RWPE1 (cell line): ENCODE data around the gene THBS2.

ENCODE experiments used
- CTCF ChIA-PET: fragments of 350-600 bp; sonication (Branson Sonifier 250); formaldehyde crosslinking; extraction: SDS; loops from one replicate; lab custom pipeline; 2021; lab: Yijun Ruan, JAX
- POLR2A ChIA-PET: fragments of 400-600 bp; formaldehyde crosslinking; extraction: SDS; loops from one replicate; lab custom pipeline; 2020; ENCODE audit warnings: antibody characterized with exemption; ENCODE audit not compliant: low non-redundant PET; lab: Yijun Ruan, JAX
- DNase-seq: peaks from one replicate; pipeline ENCODE4 v3.0.0; 2012; ENCODE audit warnings: low spot score
- H3K27ac ChIP-seq: fragments of 450-650 bp; 2 replicates; pipeline ENCODE4 v1.5.1; 2017
- TF ChIP-seq, protein P1 (sequence below): fragments of 450-650 bp; conservative IDR thresholded peaks from 2 replicates; pipeline ENCODE4 v1.5.1; 2017; ENCODE audit warnings: low read depth, mild to moderate bottlenecking

Gene THBS2

DNA sequence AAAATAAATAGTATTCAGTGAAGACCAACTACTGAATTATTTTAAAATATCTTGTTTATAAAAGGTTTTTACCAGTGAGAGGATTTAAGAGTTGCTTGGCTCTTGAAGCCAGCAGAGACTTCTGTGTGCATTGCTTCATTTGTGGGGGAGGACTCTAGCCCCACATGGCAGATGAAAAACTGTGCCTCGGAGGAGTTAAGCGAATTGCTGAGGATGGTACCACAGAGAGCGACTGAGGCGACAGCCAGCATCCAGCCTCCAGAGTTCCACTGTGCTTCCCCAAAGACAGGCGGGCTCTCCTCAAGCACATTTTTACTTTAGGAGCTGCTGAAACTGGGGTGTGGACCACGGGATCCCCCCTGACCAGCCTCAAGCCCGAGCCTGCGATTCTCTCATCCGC, 80.7 kb downstream of the THBS2 start:
- POLR2A ChIA-PET, result no interaction called here

DNA sequence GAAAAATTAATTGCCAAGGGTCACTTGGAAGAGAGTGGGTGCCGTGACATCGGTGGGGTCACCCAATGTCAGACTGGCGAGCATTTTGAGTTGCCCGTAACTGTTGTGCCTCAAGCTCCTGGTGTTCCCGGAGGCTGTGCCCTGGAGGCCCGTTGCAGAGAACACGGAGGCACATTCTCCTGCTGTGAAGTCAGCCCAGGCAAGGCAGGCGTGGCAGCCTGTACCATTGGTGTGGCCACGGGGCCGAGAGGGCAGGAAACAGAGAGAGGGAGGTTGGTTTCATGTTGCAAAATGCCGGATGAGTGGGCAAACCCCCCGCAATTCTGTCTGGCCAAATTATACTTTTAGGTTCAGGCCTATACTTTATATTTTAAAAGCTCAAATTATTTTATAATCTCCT, 81.2 kb downstream of the THBS2 start:
- DNase-seq, result peak; percentile 71
- H3K27ac ChIP-seq, result peak overlapping the region; percentile 56
- TF ChIP-seq, protein P1, sequence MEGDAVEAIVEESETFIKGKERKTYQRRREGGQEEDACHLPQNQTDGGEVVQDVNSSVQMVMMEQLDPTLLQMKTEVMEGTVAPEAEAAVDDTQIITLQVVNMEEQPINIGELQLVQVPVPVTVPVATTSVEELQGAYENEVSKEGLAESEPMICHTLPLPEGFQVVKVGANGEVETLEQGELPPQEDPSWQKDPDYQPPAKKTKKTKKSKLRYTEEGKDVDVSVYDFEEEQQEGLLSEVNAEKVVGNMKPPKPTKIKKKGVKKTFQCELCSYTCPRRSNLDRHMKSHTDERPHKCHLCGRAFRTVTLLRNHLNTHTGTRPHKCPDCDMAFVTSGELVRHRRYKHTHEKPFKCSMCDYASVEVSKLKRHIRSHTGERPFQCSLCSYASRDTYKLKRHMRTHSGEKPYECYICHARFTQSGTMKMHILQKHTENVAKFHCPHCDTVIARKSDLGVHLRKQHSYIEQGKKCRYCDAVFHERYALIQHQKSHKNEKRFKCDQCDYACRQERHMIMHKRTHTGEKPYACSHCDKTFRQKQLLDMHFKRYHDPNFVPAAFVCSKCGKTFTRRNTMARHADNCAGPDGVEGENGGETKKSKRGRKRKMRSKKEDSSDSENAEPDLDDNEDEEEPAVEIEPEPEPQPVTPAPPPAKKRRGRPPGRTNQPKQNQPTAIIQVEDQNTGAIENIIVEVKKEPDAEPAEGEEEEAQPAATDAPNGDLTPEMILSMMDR, result no peak
- POLR2A ChIA-PET, result interaction anchor here (0.6 kb wide), 1 partner anchor 403 kb away, joined by 6 read pairs; no protein-coding TSS in a partner anchor
- CTCF ChIA-PET, result no interaction called here

More for the DNA sequence above, 80.7 kb downstream of the THBS2 start:
- CTCF ChIA-PET, result no interaction called here
- DNase-seq, result no peak
- H3K27ac ChIP-seq, result 0 out of 2 replicates have a peak overlapping the region, but pooled peaks have one; percentile 11
- TF ChIP-seq, protein P1, result no peak

DNA sequence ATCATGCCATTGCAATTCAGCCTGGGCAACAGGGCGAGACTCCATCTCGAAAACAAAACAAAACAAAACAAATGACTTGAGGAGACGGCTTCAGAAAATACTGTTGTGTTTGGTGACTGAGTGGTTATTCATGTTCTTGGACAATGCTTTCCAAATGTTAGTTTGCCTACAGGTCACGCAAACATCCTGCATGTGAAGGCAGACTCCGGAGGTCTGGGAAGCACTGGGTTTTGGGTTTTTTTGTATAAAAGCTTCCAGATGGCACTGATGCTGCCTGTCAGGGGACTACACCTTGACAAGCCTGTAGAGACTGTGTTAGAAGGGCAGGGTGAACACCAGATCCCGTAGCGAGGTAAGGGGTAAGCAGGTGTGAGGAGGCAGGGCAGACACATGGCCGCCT, 81.7 kb downstream of the THBS2 start:
- POLR2A ChIA-PET, result interaction anchor here (0.6 kb wide), 1 partner anchor 404 kb away, joined by 6 read pairs; no protein-coding TSS in a partner anchor
- CTCF ChIA-PET, result no interaction called here

DNA sequence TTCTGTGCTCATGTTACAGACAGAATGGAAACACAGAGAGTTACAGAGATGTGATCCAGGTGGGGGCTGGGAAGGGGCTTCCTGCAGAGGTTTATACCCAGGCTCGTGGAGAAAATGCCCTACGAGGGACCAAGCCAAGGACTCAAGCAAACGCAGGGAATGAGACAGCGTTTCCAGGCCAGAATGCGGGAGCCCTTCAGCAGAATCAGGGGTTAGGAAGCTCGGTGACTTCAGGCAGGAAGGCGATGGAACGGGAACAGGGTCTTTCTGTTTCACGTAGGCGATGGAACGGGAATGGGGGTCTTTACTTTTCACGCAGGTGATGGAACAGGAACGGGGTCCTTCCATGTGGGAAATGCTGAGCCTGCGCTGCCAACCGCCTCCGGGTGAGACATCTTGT, 82.6 kb downstream of the THBS2 start:
- POLR2A ChIA-PET, result no interaction called here

More for the DNA sequence above, 81.7 kb downstream of the THBS2 start:
- TF ChIP-seq, protein P1, result no peak
- no peak for DNase-seq
- H3K27ac ChIP-seq, result peak overlapping the region; percentile 56

DNA sequence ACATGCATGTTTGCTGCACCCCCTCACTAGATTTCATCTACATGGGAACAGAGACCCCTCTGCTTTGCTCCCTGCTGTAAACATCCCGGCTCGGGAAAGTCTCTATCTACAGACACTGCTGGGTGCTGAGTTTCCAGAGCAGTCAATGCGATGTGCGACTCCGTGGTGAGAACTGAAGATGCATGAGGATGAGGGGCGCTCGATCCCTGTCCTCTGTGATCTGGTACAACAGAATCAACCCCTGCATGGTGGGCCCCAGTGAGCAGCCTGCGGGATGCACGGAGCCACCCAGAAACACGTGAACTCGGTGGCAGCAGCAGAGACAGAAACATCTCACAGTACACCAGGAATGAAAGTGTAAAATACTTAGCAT, 83.1 kb downstream of the THBS2 start:
- ChIA-PET CTCF (interaction anchor here (0.6 kb wide), 1 partner anchor 434 kb away, joined by 3 read pairs; no protein-coding TSS in a partner anchor), POLR2A (no interaction called here)
- no peak for DNase-seq
- no peak overlapping the region for H3K27ac ChIP-seq
- TF ChIP-seq, protein P1, result no peak

More for the DNA sequence above, 82.6 kb downstream of the THBS2 start:
- TF ChIP-seq, protein P1, result no peak
- CTCF ChIA-PET, result interaction anchor here (0.6 to 0.7 kb wide), 2 partner anchors 31 to 434 kb away, joined by 3 to 4 read pairs; no protein-coding TSS in a partner anchor
- no peak overlapping the region for H3K27ac ChIP-seq
- DNase-seq, result no peak

DNA sequence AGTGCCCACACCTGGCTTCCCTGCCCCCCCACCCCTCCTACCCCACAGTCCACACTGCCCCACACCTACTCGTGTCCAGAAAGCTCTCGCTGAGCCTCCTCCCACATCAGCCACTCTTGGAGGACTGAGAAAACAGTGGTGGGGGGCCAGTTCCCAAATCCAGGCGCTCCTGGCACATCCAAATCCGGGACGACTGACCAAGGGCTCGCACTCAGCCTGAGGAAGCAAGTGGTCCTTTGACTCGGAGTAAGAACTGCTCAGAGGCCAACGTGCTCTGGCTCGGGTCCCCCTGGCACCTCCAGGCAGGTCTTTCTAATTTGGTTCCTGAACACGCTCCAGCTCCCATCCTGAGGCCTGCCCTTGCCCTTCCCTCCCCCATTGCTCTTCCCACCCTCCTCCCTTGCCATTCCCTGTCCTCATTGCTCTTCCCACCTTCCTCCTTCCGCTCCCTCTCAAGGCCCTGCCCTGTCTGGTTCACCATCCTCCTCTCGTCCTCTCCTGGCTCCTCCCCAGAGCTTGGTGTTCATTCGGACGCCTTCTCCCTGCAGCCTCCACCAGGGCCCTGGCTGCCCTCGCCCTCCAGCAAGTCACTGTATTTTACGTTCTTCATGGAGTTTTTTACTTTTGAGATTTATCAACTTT, 83.6 kb downstream of the THBS2 start:
- CTCF ChIA-PET, result no interaction called here
- TF ChIP-seq, protein P1, result no peak
- no peak for DNase-seq
- peak overlapping the region; percentile 20; the same call in 1 of the 2 replicates for H3K27ac ChIP-seq
- POLR2A ChIA-PET, result no interaction called here
